HG03280 (cell line): ENCODE measurements around the gene KREMEN1.
A peak's percentile ranks its signal among the peaks of the same experiment; 100 is the strongest.

ENCODE experiments used
- ATAC-seq: cut with Tn5 transposase; IDR thresholded peaks from one replicate; pipeline ENCODE4 v1.9.1; 2021; ENCODE audit warnings: mild to moderate bottlenecking, moderate library complexity; ENCODE audit not compliant: unreplicated experiment

The KREMEN1 gene

GRCh38 chr22:29175312-29175835 lies 102.5 kb downstream of the KREMEN1 start:
- no peak for ATAC-seq

GRCh38 chr22:29183971-29184848 lies 111.4 kb downstream of the KREMEN1 start:
- no peak for ATAC-seq

- ATAC-seq, result no peak
Measured at GRCh38 chr22:29184849-29185490, 112.1 kb downstream of the KREMEN1 start.

DNA sequence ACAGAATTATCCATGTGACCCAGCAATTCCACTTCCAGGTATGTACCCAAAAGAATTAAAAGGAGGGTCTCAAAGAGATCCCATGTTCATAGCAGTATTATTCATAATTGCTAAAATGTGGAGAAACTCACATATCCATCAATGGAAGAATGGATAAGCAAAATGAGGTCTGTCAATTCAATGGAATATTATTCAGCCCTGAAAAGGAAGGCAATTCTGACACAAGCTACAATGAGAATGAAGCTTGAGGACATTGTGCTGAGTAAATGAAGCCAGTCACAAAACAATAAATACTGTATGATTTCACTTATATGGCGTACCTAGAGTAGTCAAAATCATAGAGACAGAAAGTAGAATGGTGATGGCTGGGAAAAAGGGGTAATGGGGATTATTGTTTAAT lies 113.5 kb downstream of the KREMEN1 start:
- ATAC-seq, result no peak

DNA sequence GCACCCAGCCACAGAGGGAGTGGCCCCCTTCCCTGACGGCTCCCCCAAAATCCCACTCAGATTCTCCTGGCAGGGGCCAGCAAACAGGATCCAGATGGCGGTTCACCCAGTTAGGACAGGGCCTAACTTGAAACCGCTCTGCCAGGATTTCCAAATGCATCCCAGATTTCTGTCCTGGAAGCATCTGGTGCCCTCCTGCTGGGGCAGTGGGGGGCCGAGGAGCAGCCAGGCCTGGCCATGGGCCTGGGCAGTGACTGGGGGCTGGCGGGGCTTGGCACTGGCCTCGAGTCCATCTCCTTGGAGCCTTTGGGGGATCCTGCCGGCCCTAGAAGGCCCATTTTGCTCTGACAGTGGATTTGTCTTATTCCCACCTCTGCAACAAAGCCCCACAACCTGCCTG lies 115.0 kb downstream of the KREMEN1 start:
- no peak for ATAC-seq

DNA sequence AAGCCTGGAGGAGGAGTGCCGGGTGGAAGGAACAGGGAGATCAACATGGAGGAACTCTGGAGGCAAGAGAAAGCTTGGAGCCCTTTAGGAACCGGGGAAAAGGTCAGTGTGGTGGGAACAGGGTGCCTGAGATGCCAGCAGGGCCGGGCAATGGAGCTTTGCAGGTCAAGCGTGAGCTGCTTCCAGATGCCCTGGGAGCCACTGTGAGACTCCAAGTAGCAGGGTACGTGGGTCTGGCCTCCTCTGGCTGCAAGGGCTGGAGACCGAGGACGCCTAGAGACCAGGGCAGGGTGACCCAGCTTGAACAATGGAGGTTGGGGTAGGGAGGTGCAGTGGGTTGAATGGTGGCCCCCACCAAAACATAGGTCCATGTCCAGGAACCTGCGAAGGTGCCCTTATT lies 117.2 kb downstream of the KREMEN1 start:
- no peak for ATAC-seq

DNA sequence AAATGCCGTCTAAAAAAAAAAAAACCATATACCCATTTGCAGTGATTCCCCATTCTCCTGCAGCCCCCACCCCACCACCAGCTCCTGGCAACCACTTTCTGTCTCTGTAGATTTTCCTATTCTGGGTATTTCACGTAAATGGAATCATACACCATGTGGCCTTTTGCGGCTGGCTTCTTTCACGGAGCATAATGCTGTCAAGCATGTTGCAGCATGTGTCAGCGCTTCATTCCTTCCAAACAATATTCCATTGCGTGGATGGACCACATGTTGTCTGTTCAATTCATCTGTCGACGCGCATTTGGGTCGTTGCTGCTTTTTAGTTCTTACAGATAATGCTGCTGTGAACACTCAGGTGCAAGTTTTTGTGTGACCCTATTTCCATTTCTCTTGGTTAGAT lies 118.1 kb downstream of the KREMEN1 start:
- ATAC-seq, result no peak

- ATAC-seq, result no peak
Measured at GRCh38 chr22:29193021-29193420, 120.2 kb downstream of the KREMEN1 start.

DNA sequence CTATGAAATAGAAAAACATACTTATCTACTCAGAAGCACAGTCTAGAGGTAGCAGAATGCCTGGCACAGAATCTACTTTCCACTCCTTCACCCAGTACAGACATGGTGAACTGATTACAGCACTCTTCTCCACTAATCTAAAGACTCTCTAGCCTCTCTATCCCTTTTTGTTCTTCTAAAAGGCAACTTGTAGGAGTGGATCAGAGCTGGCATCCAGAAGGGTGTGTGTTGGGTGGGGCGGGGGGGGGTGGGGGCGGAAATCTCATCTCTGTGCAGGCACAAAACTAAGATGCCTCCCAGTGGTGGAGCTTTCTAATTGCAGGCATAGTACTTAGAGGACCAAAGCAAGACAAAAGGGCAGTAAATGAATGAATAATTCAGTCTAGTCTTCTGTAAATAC lies 121.3 kb downstream of the KREMEN1 start:
- ATAC-seq, result no peak

DNA sequence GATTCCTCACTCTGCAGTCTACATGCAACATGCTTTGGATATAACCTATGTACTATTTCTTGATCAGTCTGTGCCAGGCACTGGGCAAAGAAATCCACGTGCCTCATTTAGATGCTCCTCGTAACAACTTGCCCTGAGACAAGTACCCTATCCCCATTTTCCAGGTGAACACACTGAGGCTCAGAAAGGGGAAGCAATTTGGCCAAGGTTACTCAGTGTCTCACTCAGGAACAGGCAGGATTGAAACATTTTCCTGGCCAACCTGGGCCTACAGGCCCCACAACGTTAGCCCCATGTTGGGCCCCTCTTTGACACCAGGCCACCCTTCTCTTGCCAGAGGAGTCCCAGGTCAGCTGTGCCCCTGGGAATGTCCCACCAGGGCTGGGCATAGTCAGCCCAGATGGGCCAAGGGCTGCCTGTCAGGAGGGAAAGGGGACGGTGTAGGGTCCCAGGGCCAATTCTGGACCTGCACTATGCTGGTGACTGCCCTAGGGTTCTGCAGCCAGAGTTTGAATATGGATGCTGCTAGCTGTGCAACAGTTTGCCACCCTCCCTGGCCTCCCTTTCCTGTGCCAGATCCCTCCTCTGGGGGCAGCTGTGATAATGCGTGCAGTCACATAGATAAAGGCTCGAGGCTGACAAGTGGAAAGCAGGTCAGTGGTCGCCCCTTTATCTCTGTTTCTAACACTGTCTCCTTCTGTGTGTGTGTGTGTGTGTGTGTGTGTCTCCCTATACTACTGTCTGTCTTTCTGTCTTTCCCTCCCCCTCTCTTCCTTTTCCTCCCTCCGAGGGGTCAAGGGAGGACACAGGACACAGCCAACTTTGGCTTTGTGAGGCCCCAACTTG lies 122.5 kb downstream of the KREMEN1 start:
- no peak for ATAC-seq

DNA sequence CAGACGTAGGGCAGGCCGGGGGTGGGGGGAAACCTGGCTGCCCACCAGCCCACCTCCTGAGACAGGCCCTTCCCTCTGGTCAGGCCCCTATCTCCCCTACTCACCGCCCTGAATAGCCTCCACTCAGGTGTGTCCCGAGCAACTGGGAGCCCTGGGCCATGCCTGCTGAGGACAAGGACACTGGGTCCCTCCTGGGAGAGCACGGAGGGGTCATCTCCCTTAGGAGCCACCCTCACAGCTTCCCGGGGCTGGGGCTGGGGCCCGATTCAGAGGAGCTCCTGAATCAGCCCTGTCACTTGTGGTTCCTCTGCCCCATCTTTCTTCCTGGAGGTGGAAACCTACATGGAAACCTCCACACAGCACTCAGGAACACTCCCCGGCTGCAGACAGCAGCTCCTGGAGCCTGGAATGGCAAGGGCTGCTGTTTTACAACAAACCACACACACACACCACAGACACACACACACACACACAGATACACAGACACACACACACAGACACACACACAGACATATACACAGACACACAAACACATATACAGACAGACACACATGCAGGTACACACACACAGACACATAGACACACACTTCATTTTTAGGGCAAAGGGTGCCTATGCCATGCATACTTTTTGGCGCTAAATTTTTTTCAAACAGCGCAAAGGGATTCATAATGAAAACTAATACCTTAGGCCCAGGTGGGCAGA lies 123.3 kb downstream of the KREMEN1 start:
- no peak for ATAC-seq

DNA sequence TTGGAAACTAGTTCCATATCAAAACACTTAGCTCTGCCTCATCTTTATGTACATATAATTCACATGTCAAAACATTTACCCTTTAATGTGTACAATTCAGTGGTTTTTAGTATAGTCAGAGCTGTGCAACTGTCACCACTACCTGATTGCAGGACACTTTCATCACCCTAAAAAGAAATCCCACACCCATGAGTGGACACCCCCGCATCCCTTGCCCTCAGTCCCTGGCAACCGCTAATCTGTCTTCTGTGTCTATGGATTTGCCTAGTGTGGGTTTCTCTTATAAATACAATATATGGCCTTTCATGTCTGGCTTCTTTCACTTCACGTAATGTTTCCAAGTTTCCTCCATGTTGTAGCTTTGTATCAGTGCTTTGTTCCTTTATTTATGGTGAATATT lies 124.3 kb downstream of the KREMEN1 start:
- no peak for ATAC-seq

DNA sequence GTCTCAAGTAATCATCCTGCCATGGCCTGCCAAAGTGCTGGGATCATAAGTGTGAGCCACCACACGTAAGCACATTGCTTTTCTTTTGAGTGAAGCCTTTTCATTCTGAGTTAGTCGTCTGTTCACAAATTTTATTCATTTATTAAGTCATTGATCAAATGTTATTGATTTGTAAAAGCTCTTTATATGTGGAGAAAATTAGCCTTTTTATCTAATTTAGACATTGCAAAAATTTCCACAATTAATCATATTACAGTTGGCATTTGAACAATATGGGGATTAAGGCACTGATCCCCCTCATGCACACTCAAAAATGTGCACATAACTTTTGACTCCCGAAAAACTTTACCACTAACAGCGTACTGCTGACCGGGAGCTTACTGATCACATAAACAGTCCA lies 125.4 kb downstream of the KREMEN1 start:
- no peak for ATAC-seq

GRCh38 chr22:29199702-29200400 lies 127.0 kb downstream of the KREMEN1 start:
- ATAC-seq, result no peak

GRCh38 chr22:29200901-29201300 lies 128.1 kb downstream of the KREMEN1 start:
- no peak for ATAC-seq

DNA sequence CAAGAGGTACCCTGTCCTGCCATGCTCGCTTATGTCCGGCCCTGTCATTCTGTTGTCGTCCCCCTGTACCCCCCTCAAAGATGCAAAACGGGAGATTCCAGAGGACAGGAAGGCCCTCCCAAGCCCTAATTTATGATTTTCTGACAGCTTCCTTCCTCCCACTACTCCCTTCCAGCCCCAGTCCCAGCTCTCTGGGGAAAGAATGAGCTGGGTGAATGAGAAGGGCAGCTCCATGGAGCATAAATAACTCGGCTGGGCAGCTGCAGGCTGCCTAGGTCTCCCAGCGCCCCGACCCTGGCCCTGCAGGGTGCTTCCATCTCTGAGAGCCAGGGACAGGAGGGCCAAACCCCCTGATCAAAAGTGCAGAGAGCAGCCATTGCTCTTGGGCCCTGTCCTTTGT lies 128.9 kb downstream of the KREMEN1 start:
- ATAC-seq, result no peak

DNA sequence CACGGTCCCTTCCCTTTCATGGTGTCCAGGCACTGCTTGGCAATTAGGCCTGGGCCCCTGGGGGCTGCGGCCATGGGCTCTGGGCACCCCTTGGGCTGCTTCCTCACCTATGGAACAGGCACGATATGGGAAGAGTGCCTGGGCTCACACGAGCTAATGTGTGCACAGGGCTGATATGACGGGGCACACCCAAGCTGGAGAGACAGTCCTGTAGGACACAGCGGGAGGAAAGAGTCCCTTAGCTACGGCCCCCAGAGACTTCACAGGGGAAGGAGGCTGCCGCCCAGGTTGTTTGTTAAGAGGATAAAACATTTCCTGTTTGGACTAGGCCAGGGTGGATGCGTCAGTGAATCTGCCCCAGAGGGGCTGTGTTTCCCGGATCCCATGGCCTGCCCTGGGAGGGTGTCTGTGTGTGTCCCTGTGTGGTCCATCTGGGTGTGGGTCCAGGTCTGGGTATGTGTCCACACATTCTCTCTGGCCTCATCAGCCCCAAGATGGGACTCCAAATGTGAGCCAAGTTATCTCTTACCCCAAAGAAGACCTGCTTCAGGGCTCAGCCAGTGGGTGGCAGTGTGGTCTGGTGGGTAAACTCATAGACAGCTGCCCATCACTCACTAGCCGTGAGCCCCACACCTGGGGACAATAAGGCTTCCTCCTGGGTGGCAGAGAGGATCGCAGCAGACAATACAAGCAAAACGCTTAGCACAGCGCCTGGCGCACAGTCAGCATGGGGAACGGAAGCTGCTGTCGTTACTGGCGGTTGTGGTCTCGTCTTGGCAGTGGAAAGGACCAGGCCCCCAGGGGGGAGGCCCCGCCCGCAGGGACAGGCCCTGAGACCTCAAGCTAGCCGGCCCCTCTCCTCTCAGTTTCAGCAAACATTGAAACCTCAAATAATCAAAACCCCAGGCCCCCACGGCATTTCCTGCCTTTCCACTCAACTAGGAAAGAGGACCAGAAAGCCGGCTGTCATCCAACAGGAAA lies 129.7 kb downstream of the KREMEN1 start:
- peak; percentile 72 for ATAC-seq

GRCh38 chr22:29203488-29204454 lies 130.9 kb downstream of the KREMEN1 start:
- ATAC-seq, result no peak
